CD4-positive, alpha-beta T cell treated with Interleukin-21 for 1 hour (primary cell): ENCODE data around the gene KRT1.
A peak's percentile ranks its signal among the peaks of the same experiment; 100 is the strongest.

ENCODE experiments used
- DNase-seq: peaks from one replicate; pipeline ENCODE4 v3.0.0-alpha.2; 2020

Gene KRT1

GRCh38 chr12:52659395-52659794 is 20.8 kb downstream of the KRT1 start:
- no peak for DNase-seq

- no peak for DNase-seq
These were observed 22.0 kb downstream of the KRT1 start for GRCh38 chr12:52658196-52658595.

- no peak for DNase-seq
These were observed 22.8 kb downstream of the KRT1 start for GRCh38 chr12:52657250-52657902.

- no peak for DNase-seq
These were observed 23.6 kb downstream of the KRT1 start for GRCh38 chr12:52656616-52657015.

- no peak for DNase-seq
These were observed 24.5 kb downstream of the KRT1 start for GRCh38 chr12:52655720-52656124.

GRCh38 chr12:52655251-52655650 is 25.0 kb downstream of the KRT1 start:
- DNase-seq = no peak

- no peak for DNase-seq
These were observed 28.4 kb downstream of the KRT1 start, which contains the start of gene KRT2 for GRCh38 chr12:52651726-52652261. KRT2 (minus strand) TSS chr12:52652211; CDS start chr12:52652142, 69 bp downstream.

- DNase-seq = no peak
These were observed 29.6 kb downstream of the KRT1 start for GRCh38 chr12:52650520-52651081.

GRCh38 chr12:52649066-52649465 is 31.1 kb downstream of the KRT1 start:
- DNase-seq = no peak

GRCh38 chr12:52648012-52648550 is 32.1 kb downstream of the KRT1 start:
- no peak for DNase-seq

GRCh38 chr12:52647601-52648000 is 32.6 kb downstream of the KRT1 start:
- DNase-seq = no peak

- no peak for DNase-seq
These were observed 33.6 kb downstream of the KRT1 start for GRCh38 chr12:52646613-52647012.

- DNase-seq = no peak
These were observed 34.2 kb downstream of the KRT1 start for GRCh38 chr12:52645982-52646381.

GRCh38 chr12:52645120-52645761 is 35.0 kb downstream of the KRT1 start:
- DNase-seq = peak; percentile 61

GRCh38 chr12:52644078-52644415 is 36.2 kb downstream of the KRT1 start:
- no peak for DNase-seq

- DNase-seq = no peak
These were observed 36.8 kb downstream of the KRT1 start for GRCh38 chr12:52643233-52644077.

- DNase-seq = no peak
These were observed 38.7 kb downstream of the KRT1 start for GRCh38 chr12:52641468-52641867.

- no peak for DNase-seq
These were observed 42.9 kb downstream of the KRT1 start for GRCh38 chr12:52637299-52637698.

GRCh38 chr12:52636592-52637258 is 43.5 kb downstream of the KRT1 start:
- DNase-seq = no peak

- no peak for DNase-seq
These were observed 44.0 kb downstream of the KRT1 start for GRCh38 chr12:52636189-52636588.

- DNase-seq = no peak
These were observed 45.7 kb downstream of the KRT1 start for GRCh38 chr12:52634266-52635056.

- peak; percentile 20 for DNase-seq
These were observed 46.8 kb downstream of the KRT1 start for GRCh38 chr12:52633383-52633782.
